ENCODE data around the gene EHHADH. TPM values are rescaled to one million over a fixed set of nuclear protein-coding genes. Genes with fewer than 3 reads are reported as not detected.
A peak's percentile ranks its signal among the peaks of the same experiment; 100 is the strongest.
"Not testable (repeated sequence)": the region's sequence is repeated elsewhere in the genome, so short reads cannot be mapped to it uniquely, and the experiment has no call there.

EHHADH gene
- 2.6 TPM for polyA plus RNA-seq (2012; ENCODE audit: missing spikeins)

DNA sequence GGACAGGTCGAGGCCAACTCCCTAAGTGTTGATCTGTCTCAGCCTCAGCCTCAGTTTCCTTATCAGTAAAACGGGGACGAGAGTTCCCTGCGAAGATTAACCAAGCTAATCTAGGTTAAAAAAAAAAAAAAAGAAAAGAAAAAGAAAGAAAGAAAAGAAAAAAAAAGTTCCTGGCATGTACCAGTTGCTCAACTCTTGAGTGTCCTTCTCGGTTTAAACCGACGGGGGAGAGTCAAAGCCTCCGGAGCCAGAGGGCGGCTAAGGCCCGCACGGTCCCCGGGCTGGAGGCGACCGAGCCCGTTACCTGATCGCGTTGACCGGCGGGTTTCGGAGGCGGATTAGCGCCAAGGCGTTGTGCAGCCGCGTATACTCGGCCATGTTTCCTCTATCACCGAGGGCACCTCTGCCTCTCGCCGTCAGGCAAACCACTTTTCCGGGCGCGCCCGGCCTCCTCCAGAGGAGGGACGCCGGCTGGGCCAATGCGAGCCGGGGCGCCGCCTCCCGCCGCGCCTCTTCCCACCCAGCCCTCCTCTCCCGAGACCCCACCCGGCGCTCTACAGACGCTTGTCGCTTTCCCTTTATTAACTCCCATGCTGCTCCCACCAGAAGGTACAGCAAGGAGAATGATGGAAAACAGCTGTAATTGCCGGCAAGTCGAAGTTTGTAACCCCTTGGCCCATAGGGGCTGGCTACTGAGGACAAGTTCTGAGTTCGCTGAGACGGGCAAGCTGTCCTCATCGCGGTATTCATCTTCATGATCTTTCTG is at the start of gene EHHADH:
Gene EHHADH (minus strand): TSS at position 405 of the 766 bp plus-strand sequence. CDS start 27 bp downstream, at position 378.
- peak; percentile 63 for DNase-seq (ENCODE audit: insufficient read length)
- TF ChIP-seq POLR2A (IDR thresholded peaks at IDR 0.05; ENCODE audit: low read depth, low read length) (peak; percentile 73; the same call in 1 of the 2 replicates), TAF1 (IDR thresholded peaks at IDR 0.05; ENCODE audit: borderline replicate concordance, low read depth, low read length) (no peak), POLR2AphosphoS5 (IDR thresholded peaks at IDR 0.05; ENCODE audit: low read depth, low read length) (peak; percentile 62; the same call in 1 of the 2 replicates)
- FAIRE-seq: peak; percentile 75

DNA sequence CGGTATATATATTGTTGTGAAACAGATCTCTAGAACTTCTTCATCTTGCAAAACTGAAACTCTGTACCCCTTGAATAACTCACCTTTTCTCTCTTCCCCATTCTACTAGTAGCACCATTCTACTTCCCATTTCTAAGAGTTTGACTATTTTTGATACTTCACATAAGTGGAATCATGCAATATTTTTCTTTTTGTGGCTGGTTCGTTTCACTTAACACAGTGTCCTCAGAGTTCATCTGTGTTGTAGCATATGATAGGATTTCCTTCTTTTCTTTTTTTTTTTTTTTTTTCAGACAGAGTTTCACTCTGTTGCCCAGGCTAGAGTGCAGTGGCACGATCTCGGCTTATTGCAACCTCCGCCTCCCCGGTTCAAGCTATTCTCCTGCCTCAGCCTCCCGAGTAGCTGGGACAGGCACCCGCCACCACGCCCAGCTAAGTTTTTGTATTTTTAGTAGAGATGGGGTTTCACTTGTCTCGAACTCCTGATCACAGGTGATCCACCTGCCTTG is 46.1 kb upstream of the EHHADH start:
- peak; percentile 80 for FAIRE-seq
- DNase-seq (ENCODE audit: insufficient read length): not testable (repeated sequence)

DNA sequence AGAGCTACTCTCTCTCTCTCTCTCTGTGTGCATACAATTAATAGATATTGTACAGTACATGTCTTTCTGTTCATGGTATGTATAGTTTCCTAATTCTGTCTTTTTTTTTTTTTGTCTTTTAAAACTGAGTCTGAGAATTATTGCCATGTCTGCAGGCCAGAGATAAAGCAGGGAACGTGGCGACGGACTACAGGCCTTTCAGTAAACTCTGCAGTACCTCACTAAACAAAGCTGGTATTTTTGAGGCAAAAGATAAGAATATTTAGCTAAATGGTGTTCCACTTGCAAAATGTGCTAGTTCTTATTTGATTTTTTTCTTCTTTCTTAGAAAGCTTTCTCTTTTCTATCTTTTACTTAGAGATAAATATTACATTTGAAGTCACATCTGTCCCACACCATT is 44.0 kb upstream of the EHHADH start:
- no peak for DNase-seq (ENCODE audit: insufficient read length)
- FAIRE-seq: peak; percentile 17
- TF ChIP-seq POLR2A (IDR thresholded peaks at IDR 0.05; ENCODE audit: low read depth, low read length) (no peak), TAF1 (IDR thresholded peaks at IDR 0.05; ENCODE audit: borderline replicate concordance, low read depth, low read length) (no peak), POLR2AphosphoS5 (IDR thresholded peaks at IDR 0.05; ENCODE audit: low read depth, low read length) (no peak)

DNA sequence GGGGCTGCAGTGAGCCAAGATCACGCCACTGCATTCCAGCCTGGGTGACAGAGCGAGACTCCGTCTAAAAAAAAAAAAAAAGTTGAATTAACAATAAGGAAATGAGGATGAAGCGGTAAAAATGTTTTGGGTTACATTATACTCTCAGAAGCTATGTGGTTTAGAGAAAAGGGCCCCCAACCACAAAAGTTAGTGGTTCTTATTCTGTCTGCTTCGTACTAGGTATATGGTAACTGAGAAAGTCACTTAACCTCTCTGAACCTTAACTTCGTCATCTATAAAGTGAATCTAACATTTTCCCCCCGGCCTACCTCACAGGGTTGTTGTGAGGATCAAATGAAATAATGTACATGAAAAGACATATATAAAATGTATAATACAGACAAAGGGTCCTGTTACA is 38.4 kb upstream of the EHHADH start:
- no peak for DNase-seq (ENCODE audit: insufficient read length)
- FAIRE-seq: no peak
- TF ChIP-seq POLR2AphosphoS5 (IDR thresholded peaks at IDR 0.05; ENCODE audit: low read depth, low read length) (no peak), POLR2A (IDR thresholded peaks at IDR 0.05; ENCODE audit: low read depth, low read length) (no peak), TAF1 (IDR thresholded peaks at IDR 0.05; ENCODE audit: borderline replicate concordance, low read depth, low read length) (no peak)

- no peak for DNase-seq (ENCODE audit: insufficient read length)
- TF ChIP-seq POLR2A (IDR thresholded peaks at IDR 0.05; ENCODE audit: low read depth, low read length): no peak
- no peak for TF ChIP-seq TAF1 (IDR thresholded peaks at IDR 0.05; ENCODE audit: borderline replicate concordance, low read depth, low read length)
- no peak for TF ChIP-seq POLR2AphosphoS5 (IDR thresholded peaks at IDR 0.05; ENCODE audit: low read depth, low read length)
- peak; percentile 27 for FAIRE-seq
Observed at GRCh38 chr3:185290266-185290665, 36.4 kb upstream of the EHHADH start.

- no peak for TF ChIP-seq TAF1 (IDR thresholded peaks at IDR 0.05; ENCODE audit: borderline replicate concordance, low read depth, low read length)
- no peak for TF ChIP-seq POLR2AphosphoS5 (IDR thresholded peaks at IDR 0.05; ENCODE audit: low read depth, low read length)
- TF ChIP-seq POLR2A (IDR thresholded peaks at IDR 0.05; ENCODE audit: low read depth, low read length): no peak
- FAIRE-seq: no peak
- DNase-seq (ENCODE audit: insufficient read length): no peak
Observed at GRCh38 chr3:185283374-185283935, 29.6 kb upstream of the EHHADH start.

- TF ChIP-seq POLR2AphosphoS5 (IDR thresholded peaks at IDR 0.05; ENCODE audit: low read depth, low read length) (peak; percentile 73), POLR2A (IDR thresholded peaks at IDR 0.05; ENCODE audit: low read depth, low read length) (peak; percentile 64), TAF1 (IDR thresholded peaks at IDR 0.05; ENCODE audit: borderline replicate concordance, low read depth, low read length) (no peak)
- FAIRE-seq: peak; percentile 95
- peak; percentile 71 for DNase-seq (ENCODE audit: insufficient read length)
Observed at GRCh38 chr3:185282696-185283373, 29.0 kb upstream of the EHHADH start.

GRCh38 chr3:185280572-185281365 is 26.9 kb upstream of the EHHADH start:
- TF ChIP-seq POLR2AphosphoS5 (IDR thresholded peaks at IDR 0.05; ENCODE audit: low read depth, low read length) (no peak), POLR2A (IDR thresholded peaks at IDR 0.05; ENCODE audit: low read depth, low read length) (no peak), TAF1 (IDR thresholded peaks at IDR 0.05; ENCODE audit: borderline replicate concordance, low read depth, low read length) (no peak)
- DNase-seq (ENCODE audit: insufficient read length): no peak
- peak; percentile 46 for FAIRE-seq

- FAIRE-seq: no peak
- DNase-seq (ENCODE audit: insufficient read length): no peak
- TF ChIP-seq POLR2AphosphoS5 (IDR thresholded peaks at IDR 0.05; ENCODE audit: low read depth, low read length): no peak
- TF ChIP-seq TAF1 (IDR thresholded peaks at IDR 0.05; ENCODE audit: borderline replicate concordance, low read depth, low read length): no peak
- TF ChIP-seq POLR2A (IDR thresholded peaks at IDR 0.05; ENCODE audit: low read depth, low read length): no peak
Observed at GRCh38 chr3:185279587-185280138, 25.8 kb upstream of the EHHADH start.

DNA sequence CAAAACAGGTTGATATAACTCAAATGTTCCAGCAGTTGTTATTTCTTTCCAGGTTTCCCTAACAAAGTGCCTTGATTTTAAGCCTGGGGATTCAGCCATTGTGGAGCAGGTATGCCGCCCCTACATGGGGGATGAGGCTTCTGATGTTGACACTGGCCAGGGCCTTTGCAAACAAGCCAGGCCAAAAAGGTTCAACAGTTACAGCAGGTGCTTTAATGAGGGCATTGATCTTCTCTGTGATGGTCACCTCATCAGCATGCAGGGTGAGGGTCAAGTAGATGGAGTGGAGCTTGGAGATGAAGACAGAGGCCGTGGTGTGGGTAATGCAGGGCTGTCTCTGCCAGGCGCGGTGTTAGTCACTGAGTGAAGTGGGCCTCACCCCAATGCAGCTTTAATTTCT is 22.6 kb upstream of the EHHADH start:
- TF ChIP-seq POLR2A (IDR thresholded peaks at IDR 0.05; ENCODE audit: low read depth, low read length) (no peak), POLR2AphosphoS5 (IDR thresholded peaks at IDR 0.05; ENCODE audit: low read depth, low read length) (no peak), TAF1 (IDR thresholded peaks at IDR 0.05; ENCODE audit: borderline replicate concordance, low read depth, low read length) (no peak)
- FAIRE-seq: no peak
- no peak for DNase-seq (ENCODE audit: insufficient read length)

GRCh38 chr3:185272033-185272432 is 18.2 kb upstream of the EHHADH start:
- DNase-seq (ENCODE audit: insufficient read length): no peak
- TF ChIP-seq POLR2A (IDR thresholded peaks at IDR 0.05; ENCODE audit: low read depth, low read length) (no peak), TAF1 (IDR thresholded peaks at IDR 0.05; ENCODE audit: borderline replicate concordance, low read depth, low read length) (no peak), POLR2AphosphoS5 (IDR thresholded peaks at IDR 0.05; ENCODE audit: low read depth, low read length) (no peak)
- FAIRE-seq: no peak

Data from GM12892 (cell line).